ENCODE results near the gene CYP2C19. TPM values are rescaled to one million over a fixed set of nuclear protein-coding genes. Genes with fewer than 3 reads are reported as not detected.

Gene CYP2C19
- total RNA-seq: 0.14 TPM in 1 of 2 replicates, not detected in the other

DNA sequence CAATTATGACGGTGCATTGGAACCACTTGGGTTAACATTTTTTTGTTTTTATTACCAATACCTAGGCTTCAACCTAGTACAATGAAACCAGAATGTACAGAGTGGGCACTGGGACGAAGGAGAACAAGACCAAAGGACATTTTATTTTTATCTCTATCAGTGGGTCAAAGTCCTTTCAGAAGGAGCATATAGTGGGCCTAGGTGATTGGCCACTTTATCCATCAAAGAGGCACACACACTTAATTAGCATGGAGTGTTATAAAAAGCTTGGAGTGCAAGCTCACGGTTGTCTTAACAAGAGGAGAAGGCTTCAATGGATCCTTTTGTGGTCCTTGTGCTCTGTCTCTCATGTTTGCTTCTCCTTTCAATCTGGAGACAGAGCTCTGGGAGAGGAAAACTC is at the start of gene CYP2C19:
Gene CYP2C19, plus strand, starts transcription at position 289 of the 400 bp plus-strand sequence. Its CDS starts 25 bp downstream, at position 314.

Other genes starting within 250 kb of the CYP2C19 start
- 30.3 and 44.2 TPM in 2 replicates for gene HELLS, start 216.9 kb upstream of the CYP2C19 start, total RNA-seq
- 2.4 and 3.2 TPM in 2 replicates for gene CYP2C18, start 79.0 kb upstream of the CYP2C19 start, total RNA-seq
- 0.14 TPM in 1 of 2 replicates, not detected in the other for gene CYP2C9, start 176.0 kb downstream of the CYP2C19 start, total RNA-seq

All from airway epithelial cell (primary cell).